GM06990 (cell line): ENCODE results near the gene XRN2.

Experiments used
- DNase-seq: peaks from one replicate; pipeline ENCODE4 v3.0.0-alpha.2; 2011; ENCODE audit not compliant: insufficient read length; ENCODE audit errors: extremely low read depth
- H3K27me3 ChIP-seq: replicated peaks from 2 replicates; pipeline ENCODE4 v1.6.0; 2011; ENCODE audit warnings: low read length; ENCODE audit not compliant: control insufficient read depth, insufficient read depth
- H3K36me3 ChIP-seq: 2 replicates; pipeline ENCODE4 v1.5.1; 2011; ENCODE audit warnings: low read length; ENCODE audit not compliant: control insufficient read depth, insufficient read depth
- H3K4me3 ChIP-seq: replicated peaks from 2 replicates; pipeline ENCODE4 v1.5.1; 2011; ENCODE audit warnings: low read depth, mild to moderate bottlenecking, control low read depth, low read length
- TF ChIP-seq, protein P1 (sequence below): IDR thresholded peaks from 2 replicates; pipeline ENCODE4 v1.5.1; 2011; ENCODE audit warnings: low read length, control low read depth, mild to moderate bottlenecking, inconsistent platforms; ENCODE audit not compliant: insufficient read depth, poor library complexity, severe bottlenecking

XRN2 gene

DNA sequence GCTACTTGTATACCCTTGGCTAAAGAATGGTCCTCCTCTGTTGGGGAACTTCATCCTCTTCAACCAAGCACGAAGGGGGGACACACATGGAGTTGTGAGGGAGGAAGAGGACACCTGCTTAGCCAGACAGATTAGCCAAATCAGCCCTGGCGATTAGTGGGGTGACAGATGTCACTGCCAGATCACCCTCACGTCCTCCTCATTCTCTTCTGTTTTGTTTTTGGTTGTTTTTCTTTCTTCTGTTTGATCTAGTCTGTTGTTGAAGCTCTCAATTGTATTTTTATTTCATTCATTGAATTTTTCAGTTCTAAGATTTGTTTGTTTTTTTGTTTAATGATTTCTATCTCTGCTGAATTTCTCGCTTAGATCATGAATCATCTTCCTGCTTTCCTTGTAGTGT is 121.7 kb downstream of the XRN2 start:
- no peaks in the 10 kb centered on the region for H3K36me3 ChIP-seq
- DNase-seq = no peak
- TF ChIP-seq, protein P1, sequence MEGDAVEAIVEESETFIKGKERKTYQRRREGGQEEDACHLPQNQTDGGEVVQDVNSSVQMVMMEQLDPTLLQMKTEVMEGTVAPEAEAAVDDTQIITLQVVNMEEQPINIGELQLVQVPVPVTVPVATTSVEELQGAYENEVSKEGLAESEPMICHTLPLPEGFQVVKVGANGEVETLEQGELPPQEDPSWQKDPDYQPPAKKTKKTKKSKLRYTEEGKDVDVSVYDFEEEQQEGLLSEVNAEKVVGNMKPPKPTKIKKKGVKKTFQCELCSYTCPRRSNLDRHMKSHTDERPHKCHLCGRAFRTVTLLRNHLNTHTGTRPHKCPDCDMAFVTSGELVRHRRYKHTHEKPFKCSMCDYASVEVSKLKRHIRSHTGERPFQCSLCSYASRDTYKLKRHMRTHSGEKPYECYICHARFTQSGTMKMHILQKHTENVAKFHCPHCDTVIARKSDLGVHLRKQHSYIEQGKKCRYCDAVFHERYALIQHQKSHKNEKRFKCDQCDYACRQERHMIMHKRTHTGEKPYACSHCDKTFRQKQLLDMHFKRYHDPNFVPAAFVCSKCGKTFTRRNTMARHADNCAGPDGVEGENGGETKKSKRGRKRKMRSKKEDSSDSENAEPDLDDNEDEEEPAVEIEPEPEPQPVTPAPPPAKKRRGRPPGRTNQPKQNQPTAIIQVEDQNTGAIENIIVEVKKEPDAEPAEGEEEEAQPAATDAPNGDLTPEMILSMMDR = no peak

GRCh38 chr20:21430020-21430419 is 126.9 kb downstream of the XRN2 start:
- DNase-seq = no peak
- H3K27me3 ChIP-seq = no peaks in the 10 kb centered on the region; the same call in 1 of the 2 replicates
- TF ChIP-seq, protein P1 = no peak
- no peaks in the 10 kb centered on the region for H3K36me3 ChIP-seq
- no peak overlapping the region for H3K4me3 ChIP-seq

More for the DNA sequence above, 121.7 kb downstream of the XRN2 start:
- Histone ChIP-seq H3K27me3 (no peaks in the 10 kb centered on the region; the same call in 1 of the 2 replicates), H3K4me3 (no peak overlapping the region)

GRCh38 chr20:21432911-21433310 is 129.8 kb downstream of the XRN2 start:
- TF ChIP-seq, protein P1 = no peak
- no peaks in the 10 kb centered on the region for H3K36me3 ChIP-seq

GRCh38 chr20:21433329-21433890 is 130.3 kb downstream of the XRN2 start:
- Histone ChIP-seq H3K4me3 (no peak overlapping the region), H3K27me3 (no peaks in the 10 kb centered on the region; the same call in 1 of the 2 replicates), H3K36me3 (no peaks in the 10 kb centered on the region)
- TF ChIP-seq, protein P1 = no peak
- no peak for DNase-seq

More at GRCh38 chr20:21432911-21433310, 129.8 kb downstream of the XRN2 start:
- Histone ChIP-seq H3K27me3 (no peaks in the 10 kb centered on the region; the same call in 1 of the 2 replicates), H3K4me3 (no peak overlapping the region)
- no peak for DNase-seq

DNA sequence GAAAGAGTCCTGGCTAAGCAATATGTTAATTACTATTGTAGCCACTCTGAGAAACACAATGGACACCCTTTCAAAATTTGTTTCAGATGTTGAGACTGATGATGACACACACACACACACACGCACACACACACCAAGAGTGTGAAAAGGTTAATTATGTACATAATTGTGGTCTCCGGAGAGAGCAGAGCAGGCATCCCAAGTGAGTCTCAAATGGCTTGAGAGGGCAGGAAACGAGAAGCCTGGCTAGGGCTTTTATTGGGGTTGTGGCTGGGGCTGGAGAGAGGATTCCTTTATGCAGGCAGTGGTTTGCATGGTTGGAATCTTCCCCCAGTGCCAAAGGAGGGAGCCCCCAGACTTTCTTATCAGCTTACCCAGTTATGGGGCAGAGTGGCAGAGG is 132.4 kb downstream of the XRN2 start:
- Histone ChIP-seq H3K4me3 (no peak overlapping the region), H3K27me3 (no peaks in the 10 kb centered on the region), H3K36me3 (no peaks in the 10 kb centered on the region)
- DNase-seq = no peak
- TF ChIP-seq, protein P1 = no peak

DNA sequence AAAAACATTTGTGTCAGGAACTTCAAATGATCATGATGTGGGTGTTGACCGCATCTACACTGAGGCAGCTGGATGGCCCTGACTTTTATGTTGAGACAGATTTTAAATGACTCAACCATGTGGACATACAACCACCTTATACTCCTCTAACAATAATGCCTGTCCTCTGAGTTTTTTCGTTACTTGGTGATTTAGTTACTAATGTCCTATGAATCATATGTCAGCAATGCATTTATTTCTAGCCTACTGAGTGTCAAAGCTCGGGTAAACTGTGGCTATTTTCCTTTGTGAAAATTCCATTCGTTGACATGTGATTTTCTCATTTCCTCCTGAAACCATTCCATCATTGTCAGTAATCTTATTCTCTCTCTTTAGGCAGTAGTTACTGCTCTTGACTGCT is 133.1 kb downstream of the XRN2 start:
- DNase-seq = no peak
- TF ChIP-seq, protein P1 = no peak
- no peaks in the 10 kb centered on the region for H3K36me3 ChIP-seq

More for the DNA sequence above, 133.1 kb downstream of the XRN2 start:
- Histone ChIP-seq H3K27me3 (no peaks in the 10 kb centered on the region), H3K4me3 (no peak overlapping the region)
